ENCODE results near the gene CENPP. TPM values are rescaled to one million over a fixed set of nuclear protein-coding genes. Genes with fewer than 3 reads are reported as not detected.

CENPP gene
- total RNA-seq, 2 experiments from 2014 or later: 26.5 to 27.0 TPM

- H3K4me3 Mint-ChIP-seq: no peak overlapping the region
- DNase-seq: no peak
- no peaks in the 10 kb centered on the region for H3K9me3 Mint-ChIP-seq
- H3K4me1 Mint-ChIP-seq: peaks cover 3% of the 10 kb centered on the region
- no peaks in the 10 kb centered on the region for H3K27me3 Mint-ChIP-seq
- no peak overlapping the region for H3K27ac Mint-ChIP-seq
- peaks cover 24% of the 10 kb centered on the region for H3K36me3 Mint-ChIP-seq
Measured at GRCh38 chr9:92384375-92384774, 58.6 kb downstream of the CENPP start.

- no peak for DNase-seq
- no peaks in the 10 kb centered on the region for H3K27me3 Mint-ChIP-seq
- H3K36me3 Mint-ChIP-seq: peaks cover 21% of the 10 kb centered on the region
- no peak overlapping the region for H3K27ac Mint-ChIP-seq
- peaks cover 2% of the 10 kb centered on the region for H3K4me1 Mint-ChIP-seq
- no peaks in the 10 kb centered on the region for H3K9me3 Mint-ChIP-seq
- no peak overlapping the region for H3K4me3 Mint-ChIP-seq
Measured at GRCh38 chr9:92385001-92385400, 59.2 kb downstream of the CENPP start.

- H3K36me3 Mint-ChIP-seq: peaks cover 21% of the 10 kb centered on the region
- no peak for DNase-seq
- no peak overlapping the region for H3K27ac Mint-ChIP-seq
- no peaks in the 10 kb centered on the region for H3K9me3 Mint-ChIP-seq
- peaks cover 2% of the 10 kb centered on the region for H3K4me1 Mint-ChIP-seq
- H3K4me3 Mint-ChIP-seq: no peak overlapping the region
- no peaks in the 10 kb centered on the region for H3K27me3 Mint-ChIP-seq
Measured at GRCh38 chr9:92385477-92385876, 59.7 kb downstream of the CENPP start.

- Mint-ChIP-seq H3K4me3 (no peak overlapping the region), H3K9me3 (no peaks in the 10 kb centered on the region), H3K27me3 (no peaks in the 10 kb centered on the region), H3K27ac (no peak overlapping the region), H3K36me3 (peaks cover 16% of the 10 kb centered on the region), H3K4me1 (peaks cover 2% of the 10 kb centered on the region)
- DNase-seq: no peak
Measured at GRCh38 chr9:92385953-92386352, 60.2 kb downstream of the CENPP start.

GRCh38 chr9:92392690-92393089 lies 66.9 kb downstream of the CENPP start:
- no peaks in the 10 kb centered on the region for H3K9me3 Mint-ChIP-seq
- H3K27me3 Mint-ChIP-seq: no peaks in the 10 kb centered on the region
- DNase-seq: no peak
- H3K36me3 Mint-ChIP-seq: no peaks in the 10 kb centered on the region
- no peak overlapping the region for H3K4me3 Mint-ChIP-seq
- no peak overlapping the region for H3K27ac Mint-ChIP-seq
- no peaks in the 10 kb centered on the region for H3K4me1 Mint-ChIP-seq

- Mint-ChIP-seq H3K4me3 (no peak overlapping the region), H3K27ac (no peak overlapping the region), H3K27me3 (no peaks in the 10 kb centered on the region), H3K36me3 (no peaks in the 10 kb centered on the region), H3K4me1 (no peaks in the 10 kb centered on the region), H3K9me3 (no peaks in the 10 kb centered on the region)
- no peak for DNase-seq
Measured at GRCh38 chr9:92393686-92394085, 67.9 kb downstream of the CENPP start.

GRCh38 chr9:92395617-92396016 lies 69.9 kb downstream of the CENPP start:
- Mint-ChIP-seq H3K9me3 (no peaks in the 10 kb centered on the region), H3K27me3 (no peaks in the 10 kb centered on the region), H3K4me3 (no peak overlapping the region), H3K4me1 (no peaks in the 10 kb centered on the region), H3K27ac (no peak overlapping the region), H3K36me3 (no peaks in the 10 kb centered on the region)
- DNase-seq: no peak

- no peaks in the 10 kb centered on the region for H3K9me3 Mint-ChIP-seq
- no peak overlapping the region for H3K4me3 Mint-ChIP-seq
- no peaks in the 10 kb centered on the region for H3K27me3 Mint-ChIP-seq
- no peak overlapping the region for H3K27ac Mint-ChIP-seq
- no peaks in the 10 kb centered on the region for H3K36me3 Mint-ChIP-seq
- peaks cover 10% of the 10 kb centered on the region for H3K4me1 Mint-ChIP-seq
- DNase-seq: no peak
Measured at GRCh38 chr9:92397853-92398252, 72.1 kb downstream of the CENPP start.

- Mint-ChIP-seq H3K27me3 (no peaks in the 10 kb centered on the region), H3K9me3 (no peaks in the 10 kb centered on the region), H3K4me1 (peaks cover 31% of the 10 kb centered on the region), H3K4me3 (no peak overlapping the region), H3K27ac (no peak overlapping the region), H3K36me3 (peaks cover 3% of the 10 kb centered on the region)
- DNase-seq: no peak
Measured at GRCh38 chr9:92402360-92402759, 76.6 kb downstream of the CENPP start.

- H3K4me1 Mint-ChIP-seq: peaks cover 31% of the 10 kb centered on the region
- no peak for DNase-seq
- peaks cover 3% of the 10 kb centered on the region for H3K36me3 Mint-ChIP-seq
- H3K9me3 Mint-ChIP-seq: no peaks in the 10 kb centered on the region
- H3K27ac Mint-ChIP-seq: no peak overlapping the region
- H3K4me3 Mint-ChIP-seq: no peak overlapping the region
- no peaks in the 10 kb centered on the region for H3K27me3 Mint-ChIP-seq
Measured at GRCh38 chr9:92402826-92403745, 77.3 kb downstream of the CENPP start.

GRCh38 chr9:92404042-92404836 lies 78.5 kb downstream of the CENPP start, which contains the start of gene OGN:
Gene OGN (minus strand): TSS chr9:92404578. CDS start chr9:92403407, 1,171 bp downstream.
- Mint-ChIP-seq H3K36me3 (peaks cover 3% of the 10 kb centered on the region), H3K27ac (no peak within 1 kb of the TSS), H3K27me3 (no peaks in the 10 kb centered on the region), H3K4me1 (peaks cover 31% of the 10 kb centered on the region), H3K4me3 (no peak within 1 kb of the TSS), H3K9me3 (no peaks in the 10 kb centered on the region)
- DNase-seq: no peak

GRCh38 chr9:92405818-92406217 lies 80.1 kb downstream of the CENPP start:
- no peak overlapping the region for H3K4me3 Mint-ChIP-seq
- no peaks in the 10 kb centered on the region for H3K27me3 Mint-ChIP-seq
- peak overlapping the region; percentile 7 for H3K27ac Mint-ChIP-seq

GRCh38 chr9:92406477-92406876 lies 80.7 kb downstream of the CENPP start:
- DNase-seq: peak; percentile 13
- Mint-ChIP-seq H3K36me3 (peaks cover 3% of the 10 kb centered on the region), H3K27ac (no peak overlapping the region), H3K27me3 (no peaks in the 10 kb centered on the region), H3K4me3 (peak overlapping the region; percentile 14), H3K4me1 (peaks cover 31% of the 10 kb centered on the region), H3K9me3 (no peaks in the 10 kb centered on the region)

More at GRCh38 chr9:92405818-92406217, 80.1 kb downstream of the CENPP start:
- peaks cover 31% of the 10 kb centered on the region for H3K4me1 Mint-ChIP-seq
- no peaks in the 10 kb centered on the region for H3K9me3 Mint-ChIP-seq
- no peak for DNase-seq
- H3K36me3 Mint-ChIP-seq: peaks cover 3% of the 10 kb centered on the region

GRCh38 chr9:92407818-92408217 lies 82.1 kb downstream of the CENPP start:
- H3K27me3 Mint-ChIP-seq: no peaks in the 10 kb centered on the region

GRCh38 chr9:92408747-92409478 lies 83.2 kb downstream of the CENPP start:
- Mint-ChIP-seq H3K36me3 (peaks cover 3% of the 10 kb centered on the region), H3K27me3 (no peaks in the 10 kb centered on the region), H3K9me3 (no peaks in the 10 kb centered on the region), H3K27ac (no peak overlapping the region), H3K4me1 (peaks cover 22% of the 10 kb centered on the region), H3K4me3 (no peak overlapping the region)
- DNase-seq: no peak

More at GRCh38 chr9:92407818-92408217, 82.1 kb downstream of the CENPP start:
- H3K36me3 Mint-ChIP-seq: peaks cover 3% of the 10 kb centered on the region
- H3K4me1 Mint-ChIP-seq: peaks cover 22% of the 10 kb centered on the region
- no peak for DNase-seq
- no peak overlapping the region for H3K4me3 Mint-ChIP-seq
- H3K9me3 Mint-ChIP-seq: no peaks in the 10 kb centered on the region
- no peak overlapping the region for H3K27ac Mint-ChIP-seq
